WI38 (cell line): ENCODE measurements around the gene SLC25A29.

ENCODE experiments used
- H3K4me3 ChIP-seq: 2 replicates; pipeline ENCODE4 v1.5.1; 2011; ENCODE audit warnings: low read depth, mild to moderate bottlenecking, control low read depth, low read length
- TF ChIP-seq, protein P1 (sequence below): IDR thresholded peaks from 2 replicates; pipeline ENCODE4 v1.5.1; 2012; ENCODE audit warnings: low read depth, mild to moderate bottlenecking, control low read depth, low read length

SLC25A29 gene

GRCh38 chr14:100334904-100335303 is 28.7 kb upstream of the SLC25A29 start:
- TF ChIP-seq, protein P1, sequence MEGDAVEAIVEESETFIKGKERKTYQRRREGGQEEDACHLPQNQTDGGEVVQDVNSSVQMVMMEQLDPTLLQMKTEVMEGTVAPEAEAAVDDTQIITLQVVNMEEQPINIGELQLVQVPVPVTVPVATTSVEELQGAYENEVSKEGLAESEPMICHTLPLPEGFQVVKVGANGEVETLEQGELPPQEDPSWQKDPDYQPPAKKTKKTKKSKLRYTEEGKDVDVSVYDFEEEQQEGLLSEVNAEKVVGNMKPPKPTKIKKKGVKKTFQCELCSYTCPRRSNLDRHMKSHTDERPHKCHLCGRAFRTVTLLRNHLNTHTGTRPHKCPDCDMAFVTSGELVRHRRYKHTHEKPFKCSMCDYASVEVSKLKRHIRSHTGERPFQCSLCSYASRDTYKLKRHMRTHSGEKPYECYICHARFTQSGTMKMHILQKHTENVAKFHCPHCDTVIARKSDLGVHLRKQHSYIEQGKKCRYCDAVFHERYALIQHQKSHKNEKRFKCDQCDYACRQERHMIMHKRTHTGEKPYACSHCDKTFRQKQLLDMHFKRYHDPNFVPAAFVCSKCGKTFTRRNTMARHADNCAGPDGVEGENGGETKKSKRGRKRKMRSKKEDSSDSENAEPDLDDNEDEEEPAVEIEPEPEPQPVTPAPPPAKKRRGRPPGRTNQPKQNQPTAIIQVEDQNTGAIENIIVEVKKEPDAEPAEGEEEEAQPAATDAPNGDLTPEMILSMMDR: no peak

GRCh38 chr14:100333827-100334226 is 27.6 kb upstream of the SLC25A29 start:
- no peak overlapping the region for H3K4me3 ChIP-seq
- TF ChIP-seq, protein P1: no peak

More at GRCh38 chr14:100334904-100335303, 28.7 kb upstream of the SLC25A29 start:
- no peak overlapping the region for H3K4me3 ChIP-seq

DNA sequence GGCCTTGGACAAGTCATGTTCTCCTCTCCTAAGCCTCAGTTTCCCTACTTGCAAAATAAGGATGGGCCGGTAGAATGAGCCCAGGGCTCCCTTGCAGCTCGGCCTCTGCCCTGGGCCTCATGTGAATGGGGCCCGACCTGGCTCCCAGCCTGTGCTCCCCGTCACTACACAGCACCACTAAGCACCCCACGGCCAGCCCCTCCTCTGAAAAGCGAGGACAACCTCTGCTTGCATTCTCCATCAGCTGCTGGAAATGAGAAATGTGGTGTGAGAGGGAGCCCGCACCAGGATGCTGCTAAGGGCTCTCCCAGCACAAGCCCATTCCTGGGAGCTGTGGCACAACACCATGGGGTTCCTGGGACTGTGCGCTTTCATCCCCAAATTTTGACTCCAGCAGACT is 27.1 kb upstream of the SLC25A29 start:
- no peak overlapping the region for H3K4me3 ChIP-seq

DNA sequence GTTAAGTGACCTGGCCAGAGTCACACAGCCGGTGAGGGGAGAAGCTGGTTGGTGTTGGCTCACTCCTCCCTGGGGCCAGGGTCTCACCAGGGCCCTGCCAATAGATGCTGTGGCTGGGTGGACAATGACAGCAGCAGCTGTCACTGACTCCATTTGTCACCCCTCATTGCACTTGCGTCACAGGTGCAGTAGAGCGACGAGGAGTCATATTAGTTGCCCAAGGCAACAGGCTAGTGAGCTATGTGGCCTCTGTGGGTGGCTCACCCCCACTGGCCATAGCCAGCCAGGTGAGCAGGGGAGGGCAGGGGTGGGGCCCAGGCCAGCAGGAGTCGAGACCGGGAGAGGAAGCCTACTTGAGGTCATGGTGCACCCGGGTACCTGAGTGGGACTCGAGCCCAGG is 26.6 kb upstream of the SLC25A29 start:
- no peak overlapping the region for H3K4me3 ChIP-seq
- TF ChIP-seq, protein P1: no peak

More for the DNA sequence above, 27.1 kb upstream of the SLC25A29 start:
- TF ChIP-seq, protein P1: no peak

GRCh38 chr14:100332071-100332639 is 25.9 kb upstream of the SLC25A29 start:
- TF ChIP-seq, protein P1: no peak
- no peak overlapping the region for H3K4me3 ChIP-seq

DNA sequence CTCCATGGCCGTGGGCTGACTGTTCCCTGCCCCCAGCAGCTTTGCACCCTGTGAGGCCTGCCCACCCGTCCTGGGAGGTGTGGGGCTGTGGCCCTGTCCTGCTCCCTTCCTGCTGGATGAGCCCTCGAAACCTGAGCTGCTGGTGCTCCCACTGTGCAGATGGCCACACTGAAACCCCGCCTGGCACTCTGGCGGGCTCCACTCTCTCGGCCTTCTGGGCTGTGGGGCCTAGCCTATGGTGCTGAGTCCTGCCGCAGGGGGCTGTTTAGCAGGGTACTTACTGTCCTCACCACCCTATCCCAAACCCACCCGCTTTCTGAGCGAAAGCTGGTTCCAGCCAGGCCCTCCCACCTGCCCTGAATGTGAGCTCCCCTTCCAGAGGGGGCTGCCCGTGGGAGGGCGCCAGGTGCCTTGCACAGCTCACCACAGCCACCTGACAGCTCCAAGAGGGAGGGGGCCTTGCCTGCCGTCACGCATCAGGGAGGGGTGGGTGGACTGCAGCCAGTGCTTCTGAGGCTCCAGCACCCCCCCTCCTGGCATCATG is 24.2 kb upstream of the SLC25A29 start:
- TF ChIP-seq, protein P1: no peak
- H3K4me3 ChIP-seq: no peak overlapping the region

GRCh38 chr14:100330007-100330344 is 23.7 kb upstream of the SLC25A29 start:
- TF ChIP-seq, protein P1: no peak
- H3K4me3 ChIP-seq: no peak overlapping the region
